ENCODE data around the gene GRPEL1.

- TF ChIP-seq TAF1 (conservative IDR thresholded peaks at IDR 0.05): no peak
- no peak for TF ChIP-seq FOXA1 (IDR thresholded peaks at IDR 0.05)
- no peak for TF ChIP-seq CTCF (IDR thresholded peaks at IDR 0.05; ENCODE audit: low read depth, low read length, missing input control)
- no peak for TF ChIP-seq YY1 (IDR thresholded peaks at IDR 0.05)
- TF ChIP-seq, protein P1, sequence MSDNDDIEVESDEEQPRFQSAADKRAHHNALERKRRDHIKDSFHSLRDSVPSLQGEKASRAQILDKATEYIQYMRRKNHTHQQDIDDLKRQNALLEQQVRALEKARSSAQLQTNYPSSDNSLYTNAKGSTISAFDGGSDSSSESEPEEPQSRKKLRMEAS (IDR thresholded peaks at IDR 0.05): no peak
- no peak for TF ChIP-seq RAD21 (IDR thresholded peaks at IDR 0.05)
- TF ChIP-seq REST (IDR thresholded peaks at IDR 0.05): no peak
- no peak for TF ChIP-seq JUND (IDR thresholded peaks at IDR 0.05)
- no peak for TF ChIP-seq RXRA (IDR thresholded peaks at IDR 0.05)
- TF ChIP-seq, protein P2, sequence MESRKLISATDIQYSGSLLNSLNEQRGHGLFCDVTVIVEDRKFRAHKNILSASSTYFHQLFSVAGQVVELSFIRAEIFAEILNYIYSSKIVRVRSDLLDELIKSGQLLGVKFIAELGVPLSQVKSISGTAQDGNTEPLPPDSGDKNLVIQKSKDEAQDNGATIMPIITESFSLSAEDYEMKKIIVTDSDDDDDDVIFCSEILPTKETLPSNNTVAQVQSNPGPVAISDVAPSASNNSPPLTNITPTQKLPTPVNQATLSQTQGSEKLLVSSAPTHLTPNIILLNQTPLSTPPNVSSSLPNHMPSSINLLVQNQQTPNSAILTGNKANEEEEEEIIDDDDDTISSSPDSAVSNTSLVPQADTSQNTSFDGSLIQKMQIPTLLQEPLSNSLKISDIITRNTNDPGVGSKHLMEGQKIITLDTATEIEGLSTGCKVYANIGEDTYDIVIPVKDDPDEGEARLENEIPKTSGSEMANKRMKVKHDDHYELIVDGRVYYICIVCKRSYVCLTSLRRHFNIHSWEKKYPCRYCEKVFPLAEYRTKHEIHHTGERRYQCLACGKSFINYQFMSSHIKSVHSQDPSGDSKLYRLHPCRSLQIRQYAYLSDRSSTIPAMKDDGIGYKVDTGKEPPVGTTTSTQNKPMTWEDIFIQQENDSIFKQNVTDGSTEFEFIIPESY (IDR thresholded peaks at IDR 0.05): no peak
- no peak for TF ChIP-seq ATF3 (IDR thresholded peaks at IDR 0.05)
- TF ChIP-seq SP1 (IDR thresholded peaks at IDR 0.05): no peak
- TF ChIP-seq EGR1 (IDR thresholded peaks at IDR 0.05; ENCODE audit: low read depth in 2 of 2): no peak
- TF ChIP-seq NR2F2 (IDR thresholded peaks at IDR 0.05): no peak
These were observed 40.6 kb downstream of the GRPEL1 start for GRCh38 chr4:7027284-7027683.
